HFF-Myc (cell line): ENCODE results near the gene SBF2.
"Not testable (repeated sequence)": the region's sequence is repeated elsewhere in the genome, so short reads cannot be mapped to it uniquely, and the experiment has no call there.

Experiments used
- DNase-seq: peaks from one replicate; pipeline ENCODE4 v3.0.0-alpha.2; 2011; ENCODE audit warnings: low read depth; ENCODE audit errors: extremely low read depth
- H3K4me3 ChIP-seq: replicated peaks from 2 replicates; pipeline ENCODE4 v1.5.1; 2011; ENCODE audit warnings: low read depth, mild to moderate bottlenecking, control low read depth, low read length
- TF ChIP-seq, protein P1 (sequence below): IDR thresholded peaks from 2 replicates; pipeline ENCODE4 v1.5.1; 2012; ENCODE audit warnings: mild to moderate bottlenecking, low read depth, low read length, control low read depth; ENCODE audit errors: missing control alignments

The SBF2 gene

DNA sequence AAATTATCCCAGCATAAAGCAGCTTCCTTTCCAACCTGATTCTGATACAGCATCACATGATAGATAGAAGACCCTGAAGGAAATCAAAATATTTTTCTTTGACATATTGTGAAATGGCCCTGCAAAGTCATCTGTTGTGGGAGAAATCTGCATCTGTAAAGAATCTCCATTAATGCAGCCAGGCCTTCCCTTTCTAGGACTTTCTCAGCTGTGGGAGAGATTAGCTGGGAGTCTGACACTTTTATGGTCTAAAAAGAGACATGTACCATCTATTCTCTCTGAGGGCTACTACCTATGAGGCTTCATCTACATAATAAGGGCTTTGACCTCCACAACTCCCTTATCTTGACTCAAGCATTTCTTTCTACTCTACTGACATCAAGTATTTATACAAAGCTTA is 392.1 kb downstream of the SBF2 start:
- DNase-seq, result no peak
- TF ChIP-seq, protein P1, sequence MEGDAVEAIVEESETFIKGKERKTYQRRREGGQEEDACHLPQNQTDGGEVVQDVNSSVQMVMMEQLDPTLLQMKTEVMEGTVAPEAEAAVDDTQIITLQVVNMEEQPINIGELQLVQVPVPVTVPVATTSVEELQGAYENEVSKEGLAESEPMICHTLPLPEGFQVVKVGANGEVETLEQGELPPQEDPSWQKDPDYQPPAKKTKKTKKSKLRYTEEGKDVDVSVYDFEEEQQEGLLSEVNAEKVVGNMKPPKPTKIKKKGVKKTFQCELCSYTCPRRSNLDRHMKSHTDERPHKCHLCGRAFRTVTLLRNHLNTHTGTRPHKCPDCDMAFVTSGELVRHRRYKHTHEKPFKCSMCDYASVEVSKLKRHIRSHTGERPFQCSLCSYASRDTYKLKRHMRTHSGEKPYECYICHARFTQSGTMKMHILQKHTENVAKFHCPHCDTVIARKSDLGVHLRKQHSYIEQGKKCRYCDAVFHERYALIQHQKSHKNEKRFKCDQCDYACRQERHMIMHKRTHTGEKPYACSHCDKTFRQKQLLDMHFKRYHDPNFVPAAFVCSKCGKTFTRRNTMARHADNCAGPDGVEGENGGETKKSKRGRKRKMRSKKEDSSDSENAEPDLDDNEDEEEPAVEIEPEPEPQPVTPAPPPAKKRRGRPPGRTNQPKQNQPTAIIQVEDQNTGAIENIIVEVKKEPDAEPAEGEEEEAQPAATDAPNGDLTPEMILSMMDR, result no peak
- no peak overlapping the region for H3K4me3 ChIP-seq

DNA sequence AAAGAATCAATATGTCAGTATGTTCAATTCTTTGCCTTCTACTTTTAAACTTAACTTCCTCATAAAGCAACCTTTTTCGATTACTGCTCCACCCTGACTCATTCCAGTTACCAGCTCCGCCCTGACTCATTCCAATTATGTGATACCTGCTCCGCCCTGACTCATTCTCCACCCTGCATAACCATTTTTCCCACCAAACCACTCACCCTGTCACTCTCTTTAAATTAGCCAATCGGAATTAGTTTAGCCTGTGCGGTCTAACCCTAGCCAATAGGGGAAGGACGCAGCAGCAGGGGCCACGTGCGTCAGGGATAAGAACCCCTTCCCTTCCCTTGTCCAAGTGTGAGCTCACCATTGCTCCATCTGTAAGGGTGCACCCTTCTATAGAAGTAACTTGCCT is 393.8 kb downstream of the SBF2 start:
- not testable (repeated sequence) for H3K4me3 ChIP-seq
- peak; percentile 74 for DNase-seq

DNA sequence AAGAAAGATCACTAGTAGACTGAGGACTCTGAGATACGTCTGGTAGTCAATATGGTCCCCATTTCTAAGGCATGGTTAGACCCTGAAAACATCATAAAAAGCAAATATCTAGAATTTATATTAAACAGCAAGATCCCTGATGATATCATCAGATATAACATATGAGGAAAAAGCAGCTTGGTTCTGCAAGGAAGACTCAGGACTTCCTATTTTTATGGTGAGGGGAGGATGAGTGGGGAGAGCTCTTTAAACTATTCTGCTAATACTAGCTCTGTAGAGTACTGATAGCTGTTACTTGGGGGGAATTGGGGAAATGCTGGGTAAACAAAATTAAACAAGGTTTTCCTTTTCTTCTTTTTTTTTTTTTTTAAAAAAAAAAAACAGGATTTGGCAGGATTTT is 394.3 kb downstream of the SBF2 start:
- H3K4me3 ChIP-seq, result no peak overlapping the region
- TF ChIP-seq, protein P1, result no peak
- no peak for DNase-seq

DNA sequence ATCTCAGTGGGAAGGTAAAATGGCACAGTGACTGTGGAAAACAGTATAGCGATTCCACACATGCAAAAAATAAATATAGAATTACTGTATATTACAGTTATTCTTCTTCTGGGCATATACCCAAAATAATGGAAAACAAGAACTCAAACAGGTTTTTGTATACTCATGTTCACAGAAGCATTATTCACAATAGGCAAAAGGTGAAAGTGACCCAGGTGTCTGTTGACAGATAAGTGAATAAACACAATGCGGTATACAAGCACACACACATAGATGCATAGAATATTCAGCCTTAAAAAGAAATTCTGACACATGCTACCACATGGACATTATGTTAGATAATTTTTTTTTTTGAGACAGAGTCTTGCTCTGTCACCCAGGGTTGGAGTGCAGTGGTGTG is 397.1 kb downstream of the SBF2 start:
- H3K4me3 ChIP-seq, result no peak overlapping the region
- TF ChIP-seq, protein P1, result no peak
- DNase-seq, result no peak

DNA sequence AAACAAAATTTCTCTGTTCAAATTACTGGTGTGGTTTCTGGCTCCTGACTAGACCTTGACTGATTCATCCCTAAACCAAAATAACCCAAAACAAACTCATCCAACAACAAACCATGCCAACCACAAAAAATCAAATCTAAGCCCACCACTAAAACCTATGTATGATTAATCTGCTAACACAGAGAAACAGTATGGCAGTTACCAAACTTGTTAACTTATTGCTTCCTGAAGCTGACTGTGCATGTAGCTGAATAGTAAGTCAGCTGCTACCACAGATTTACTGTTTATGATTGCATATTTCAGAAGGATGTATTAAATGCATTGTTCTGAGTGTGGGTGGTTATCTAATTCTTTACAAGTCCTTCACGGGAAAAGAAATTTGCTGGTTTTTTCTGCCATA is 399.0 kb downstream of the SBF2 start:
- no peak overlapping the region for H3K4me3 ChIP-seq
- TF ChIP-seq, protein P1, result no peak
- no peak for DNase-seq

DNA sequence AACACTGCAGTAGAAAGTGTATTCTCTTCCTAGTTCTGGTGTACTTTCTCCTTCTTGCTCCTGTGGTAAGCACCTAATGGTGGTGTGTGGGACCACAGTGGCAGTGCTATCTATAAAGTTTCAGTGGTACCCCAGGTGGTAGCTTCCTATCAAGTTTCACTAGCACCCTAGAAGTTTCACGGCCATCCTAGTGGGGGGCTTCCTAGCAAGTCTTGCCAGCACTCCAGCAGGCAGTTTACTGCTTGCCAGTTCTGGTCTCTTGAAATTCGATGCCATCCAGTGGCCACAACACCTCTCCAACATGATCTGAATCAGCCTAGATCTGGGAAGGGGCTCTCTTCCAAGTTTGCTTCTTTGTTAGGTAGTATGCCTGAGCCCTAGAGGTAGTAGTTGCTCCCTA is 400.5 kb downstream of the SBF2 start:
- H3K4me3 ChIP-seq, result no peak overlapping the region
- DNase-seq, result no peak
- TF ChIP-seq, protein P1, result no peak

DNA sequence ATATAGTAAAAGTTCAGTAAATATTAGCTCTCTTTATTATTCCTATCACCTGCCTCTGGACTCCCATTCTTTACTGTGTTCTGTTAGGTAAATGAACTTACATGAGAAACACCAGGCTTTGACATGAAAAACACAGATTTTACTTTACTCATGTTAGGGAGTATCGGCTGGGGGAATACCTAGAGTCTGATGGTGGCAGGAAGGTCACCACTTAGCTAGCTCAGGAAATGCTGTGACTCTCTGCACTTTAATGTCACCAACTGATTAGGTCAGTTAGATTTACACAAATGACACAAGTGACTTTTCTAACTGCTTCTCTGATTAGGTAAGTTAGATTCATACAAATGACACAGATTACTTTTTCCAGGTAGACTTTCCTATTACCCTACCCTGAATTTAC is 405.1 kb downstream of the SBF2 start:
- no peak overlapping the region for H3K4me3 ChIP-seq
- TF ChIP-seq, protein P1, result no peak
- DNase-seq, result no peak
